HEK293 (cell line): ENCODE measurements around the gene PELI3.

ENCODE experiments used
- GLI4 ChIP-seq: fragments of 450-650 bp; formaldehyde crosslinking; IDR thresholded peaks from 2 replicates; pipeline ENCODE4 v1.5.1; 2016; ENCODE audit warnings: missing biosample characterization, missing genetic modification characterization
- KLF8 ChIP-seq: fragments of 450-650 bp; formaldehyde crosslinking; IDR thresholded peaks from 2 replicates; pipeline ENCODE4 v1.5.1; 2016; ENCODE audit warnings: missing biosample characterization, missing genetic modification characterization
- MEIS1 ChIP-seq: sonication (generic); formaldehyde crosslinking; IDR thresholded peaks from 2 replicates; pipeline ENCODE4 v1.8.1; 2022; ENCODE audit warnings: missing genetic modification reagents, mild to moderate bottlenecking, borderline replicate concordance
- MYNN ChIP-seq: fragments of 450-650 bp; formaldehyde crosslinking; IDR thresholded peaks from 2 replicates; pipeline ENCODE4 v1.5.1; 2016; ENCODE audit warnings: missing biosample characterization, missing genetic modification characterization, borderline replicate concordance
- MZF1 ChIP-seq: fragments of 450-650 bp; formaldehyde crosslinking; IDR thresholded peaks from 2 replicates; pipeline ENCODE4 v1.5.1; 2017; ENCODE audit warnings: missing biosample characterization, missing genetic modification characterization, borderline replicate concordance
- SP2 ChIP-seq: fragments of 450-650 bp; formaldehyde crosslinking; IDR thresholded peaks from 2 replicates; pipeline ENCODE4 v1.5.1; 2016; ENCODE audit warnings: missing biosample characterization, missing genetic modification characterization
- SP3 ChIP-seq: fragments of 450-650 bp; formaldehyde crosslinking; IDR thresholded peaks from 2 replicates; pipeline ENCODE4 v1.5.1; 2016; ENCODE audit warnings: missing biosample characterization, missing genetic modification characterization
- ZBTB10 ChIP-seq: fragments of 450-650 bp; formaldehyde crosslinking; IDR thresholded peaks from 2 replicates; pipeline ENCODE4 v1.5.1; 2016; ENCODE audit warnings: missing biosample characterization, missing genetic modification characterization
- ZBTB26 ChIP-seq: fragments of 450-650 bp; formaldehyde crosslinking; optimal IDR thresholded peaks from 2 replicates; pipeline ENCODE3; 2016; ENCODE audit warnings: missing biosample characterization, mild to moderate bottlenecking, missing genetic modification characterization
- ZBTB44 ChIP-seq: fragments of 450-650 bp; IDR thresholded peaks from 2 replicates; pipeline ENCODE4 v1.5.1; 2018; ENCODE audit warnings: missing biosample characterization, mild to moderate bottlenecking, missing genetic modification characterization
- ZFHX2 ChIP-seq: fragments of 450-650 bp; formaldehyde crosslinking; conservative IDR thresholded peaks from 2 replicates; pipeline ENCODE4 v1.5.1; 2016; ENCODE audit warnings: missing biosample characterization, missing genetic modification characterization
- ZNF138 ChIP-seq: fragments of 450-650 bp; formaldehyde crosslinking; IDR thresholded peaks from 2 replicates; pipeline ENCODE4 v1.5.1; 2016; ENCODE audit warnings: missing biosample characterization, missing genetic modification characterization, borderline replicate concordance
- ZNF169 ChIP-seq: fragments of 450-650 bp; formaldehyde crosslinking; IDR thresholded peaks from 2 replicates; pipeline ENCODE4 v1.5.1; 2016; ENCODE audit warnings: missing biosample characterization, missing genetic modification characterization
- ZNF266 ChIP-seq: fragments of 450-650 bp; formaldehyde crosslinking; IDR thresholded peaks from 2 replicates; pipeline ENCODE4 v1.5.1; 2016; ENCODE audit warnings: missing biosample characterization, missing genetic modification characterization, low read depth
- ZNF423 ChIP-seq: fragments of 450-650 bp; formaldehyde crosslinking; IDR thresholded peaks from 2 replicates; pipeline ENCODE4 v1.5.1; 2016; ENCODE audit warnings: missing biosample characterization, missing genetic modification characterization
- ZNF510 ChIP-seq: fragments of 450-650 bp; formaldehyde crosslinking; IDR thresholded peaks from 2 replicates; pipeline ENCODE4 v1.5.1; 2018; ENCODE audit warnings: mild to moderate bottlenecking, missing genetic modification characterization, missing biosample characterization; ENCODE audit not compliant: insufficient replicate concordance
- ZNF514 ChIP-seq: fragments of 450-650 bp; formaldehyde crosslinking; IDR thresholded peaks from 2 replicates; pipeline ENCODE4 v1.5.1; 2016; ENCODE audit warnings: missing biosample characterization, missing genetic modification characterization
- ZNF561 ChIP-seq: fragments of 450-650 bp; IDR thresholded peaks from 2 replicates; pipeline ENCODE4 v1.5.1; 2018; ENCODE audit warnings: missing biosample characterization, missing genetic modification characterization, borderline replicate concordance
- ZNF621 ChIP-seq: fragments of 450-650 bp; formaldehyde crosslinking; IDR thresholded peaks from 2 replicates; pipeline ENCODE4 v1.5.1; 2017; ENCODE audit warnings: missing biosample characterization, missing genetic modification characterization
- ZNF623 ChIP-seq: fragments of 450-650 bp; formaldehyde crosslinking; IDR thresholded peaks from 2 replicates; pipeline ENCODE4 v1.5.1; 2016; ENCODE audit warnings: missing biosample characterization, missing genetic modification characterization
- ZNF776 ChIP-seq: fragments of 450-650 bp; formaldehyde crosslinking; IDR thresholded peaks from 2 replicates; pipeline ENCODE4 v1.5.0; 2017; ENCODE audit warnings: missing biosample characterization, missing genetic modification characterization, borderline replicate concordance
- ZNF791 ChIP-seq: fragments of 450-650 bp; formaldehyde crosslinking; IDR thresholded peaks from 2 replicates; pipeline ENCODE4 v1.5.1; 2016; ENCODE audit warnings: missing biosample characterization, missing genetic modification characterization
- TF ChIP-seq, protein P1 (sequence below): fragments of 450-650 bp; formaldehyde crosslinking; IDR thresholded peaks from 2 replicates; pipeline ENCODE4 v1.5.1; 2016; ENCODE audit warnings: missing biosample characterization, missing genetic modification characterization
- TF ChIP-seq, protein P2 (sequence below): fragments of 450-650 bp; formaldehyde crosslinking; IDR thresholded peaks from 2 replicates; pipeline ENCODE4 v1.5.1; 2016; ENCODE audit warnings: missing biosample characterization, missing genetic modification characterization, low read depth
- TF ChIP-seq, protein P3 (sequence below): fragments of 450-650 bp; formaldehyde crosslinking; conservative IDR thresholded peaks from 2 replicates; pipeline ENCODE4 v1.5.1; 2016; ENCODE audit warnings: low read depth, missing biosample characterization, missing genetic modification characterization

Gene PELI3

GRCh38 chr11:66421492-66422205 is 45.1 kb upstream of the PELI3 start (continued):
- no peak for TF ChIP-seq GLI4 (tag by site-specific recombination)
- peak; percentile 100 for TF ChIP-seq MEIS1
- TF ChIP-seq ZNF561 (tag by site-specific recombination) = peak; percentile 74; the same call in 1 of the 2 replicates
- TF ChIP-seq, protein P1, sequence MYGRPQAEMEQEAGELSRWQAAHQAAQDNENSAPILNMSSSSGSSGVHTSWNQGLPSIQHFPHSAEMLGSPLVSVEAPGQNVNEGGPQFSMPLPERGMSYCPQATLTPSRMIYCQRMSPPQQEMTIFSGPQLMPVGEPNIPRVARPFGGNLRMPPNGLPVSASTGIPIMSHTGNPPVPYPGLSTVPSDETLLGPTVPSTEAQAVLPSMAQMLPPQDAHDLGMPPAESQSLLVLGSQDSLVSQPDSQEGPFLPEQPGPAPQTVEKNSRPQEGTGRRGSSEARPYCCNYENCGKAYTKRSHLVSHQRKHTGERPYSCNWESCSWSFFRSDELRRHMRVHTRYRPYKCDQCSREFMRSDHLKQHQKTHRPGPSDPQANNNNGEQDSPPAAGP = peak; percentile 77
- TF ChIP-seq MZF1 (tag by site-specific recombination) = 0 out of 2 replicates have a peak, but pooled peaks have one; percentile 28
- TF ChIP-seq SP3 (tag by site-specific recombination) = 0 out of 2 replicates have a peak, but pooled peaks have one; percentile 34
- 0 out of 2 replicates have a peak, but pooled peaks have one; percentile 26 for TF ChIP-seq MYNN (tag by site-specific recombination)
- TF ChIP-seq ZNF423 (tag by site-specific recombination) = no peak
- TF ChIP-seq ZNF791 = no peak
- no peak for TF ChIP-seq ZNF514 (tag by site-specific recombination)
- peak; percentile 79 for TF ChIP-seq ZBTB44 (tag by site-specific recombination)
- TF ChIP-seq ZNF138 = no peak
- no peak for TF ChIP-seq ZFHX2 (tag by site-specific recombination)
- peak; percentile 84 for TF ChIP-seq KLF8
- TF ChIP-seq ZBTB10 = peak; percentile 72
- TF ChIP-seq ZNF266 (tag by site-specific recombination) = 0 out of 2 replicates have a peak, but pooled peaks have one; percentile 38
- TF ChIP-seq ZNF623 (tag by site-specific recombination) = peak; percentile 30; the same call in 1 of the 2 replicates
- TF ChIP-seq, protein P2, sequence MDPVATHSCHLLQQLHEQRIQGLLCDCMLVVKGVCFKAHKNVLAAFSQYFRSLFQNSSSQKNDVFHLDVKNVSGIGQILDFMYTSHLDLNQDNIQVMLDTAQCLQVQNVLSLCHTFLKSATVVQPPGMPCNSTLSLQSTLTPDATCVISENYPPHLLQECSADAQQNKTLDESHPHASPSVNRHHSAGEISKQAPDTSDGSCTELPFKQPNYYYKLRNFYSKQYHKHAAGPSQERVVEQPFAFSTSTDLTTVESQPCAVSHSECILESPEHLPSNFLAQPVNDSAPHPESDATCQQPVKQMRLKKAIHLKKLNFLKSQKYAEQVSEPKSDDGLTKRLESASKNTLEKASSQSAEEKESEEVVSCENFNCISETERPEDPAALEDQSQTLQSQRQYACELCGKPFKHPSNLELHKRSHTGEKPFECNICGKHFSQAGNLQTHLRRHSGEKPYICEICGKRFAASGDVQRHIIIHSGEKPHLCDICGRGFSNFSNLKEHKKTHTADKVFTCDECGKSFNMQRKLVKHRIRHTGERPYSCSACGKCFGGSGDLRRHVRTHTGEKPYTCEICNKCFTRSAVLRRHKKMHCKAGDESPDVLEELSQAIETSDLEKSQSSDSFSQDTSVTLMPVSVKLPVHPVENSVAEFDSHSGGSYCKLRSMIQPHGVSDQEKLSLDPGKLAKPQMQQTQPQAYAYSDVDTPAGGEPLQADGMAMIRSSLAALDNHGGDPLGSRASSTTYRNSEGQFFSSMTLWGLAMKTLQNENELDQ (tag by site-specific recombination) = no peak
- TF ChIP-seq SP2 = 0 out of 2 replicates have a peak, but pooled peaks have one; percentile 14
- TF ChIP-seq ZNF621 = no peak
- no peak for TF ChIP-seq ZNF510
- no peak for TF ChIP-seq ZNF169 (tag by site-specific recombination)
- TF ChIP-seq, protein P3, sequence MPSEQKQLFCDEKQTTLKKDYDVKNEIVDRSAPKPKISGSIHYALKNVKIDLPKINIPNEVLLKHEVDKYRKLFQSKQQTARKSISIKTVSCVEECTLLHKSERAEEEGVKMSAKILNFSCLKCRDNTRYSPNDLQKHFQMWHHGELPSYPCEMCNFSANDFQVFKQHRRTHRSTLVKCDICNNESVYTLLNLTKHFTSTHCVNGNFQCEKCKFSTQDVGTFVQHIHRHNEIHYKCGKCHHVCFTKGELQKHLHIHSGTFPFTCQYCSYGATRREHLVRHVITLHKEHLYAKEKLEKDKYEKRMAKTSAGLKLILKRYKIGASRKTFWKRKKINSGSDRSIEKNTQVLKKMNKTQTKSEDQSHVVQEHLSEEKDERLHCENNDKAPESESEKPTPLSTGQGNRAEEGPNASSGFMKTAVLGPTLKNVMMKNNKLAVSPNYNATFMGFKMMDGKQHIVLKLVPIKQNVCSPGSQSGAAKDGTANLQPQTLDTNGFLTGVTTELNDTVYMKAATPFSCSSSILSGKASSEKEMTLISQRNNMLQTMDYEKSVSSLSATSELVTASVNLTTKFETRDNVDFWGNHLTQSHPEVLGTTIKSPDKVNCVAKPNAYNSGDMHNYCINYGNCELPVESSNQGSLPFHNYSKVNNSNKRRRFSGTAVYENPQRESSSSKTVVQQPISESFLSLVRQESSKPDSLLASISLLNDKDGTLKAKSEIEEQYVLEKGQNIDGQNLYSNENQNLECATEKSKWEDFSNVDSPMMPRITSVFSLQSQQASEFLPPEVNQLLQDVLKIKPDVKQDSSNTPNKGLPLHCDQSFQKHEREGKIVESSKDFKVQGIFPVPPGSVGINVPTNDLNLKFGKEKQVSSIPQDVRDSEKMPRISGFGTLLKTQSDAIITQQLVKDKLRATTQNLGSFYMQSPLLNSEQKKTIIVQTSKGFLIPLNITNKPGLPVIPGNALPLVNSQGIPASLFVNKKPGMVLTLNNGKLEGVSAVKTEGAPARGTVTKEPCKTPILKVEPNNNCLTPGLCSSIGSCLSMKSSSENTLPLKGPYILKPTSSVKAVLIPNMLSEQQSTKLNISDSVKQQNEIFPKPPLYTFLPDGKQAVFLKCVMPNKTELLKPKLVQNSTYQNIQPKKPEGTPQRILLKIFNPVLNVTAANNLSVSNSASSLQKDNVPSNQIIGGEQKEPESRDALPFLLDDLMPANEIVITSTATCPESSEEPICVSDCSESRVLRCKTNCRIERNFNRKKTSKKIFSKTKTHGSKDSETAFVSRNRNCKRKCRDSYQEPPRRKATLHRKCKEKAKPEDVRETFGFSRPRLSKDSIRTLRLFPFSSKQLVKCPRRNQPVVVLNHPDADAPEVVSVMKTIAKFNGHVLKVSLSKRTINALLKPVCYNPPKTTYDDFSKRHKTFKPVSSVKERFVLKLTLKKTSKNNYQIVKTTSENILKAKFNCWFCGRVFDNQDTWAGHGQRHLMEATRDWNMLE = no peak; the same call in 1 of the 2 replicates
- peak; percentile 26 for TF ChIP-seq ZBTB26
- TF ChIP-seq ZNF776 (tag by site-specific recombination) = no peak
